Naive thymus-derived CD4-positive, alpha-beta T cell (primary cell): ENCODE measurements around the gene SNRPB. TPM values are rescaled to one million over a fixed set of nuclear protein-coding genes. Genes with fewer than 3 reads are reported as not detected.
"Not testable (repeated sequence)": the region's sequence is repeated elsewhere in the genome, so short reads cannot be mapped to it uniquely, and the experiment has no call there.

ENCODE experiments used
- ATAC-seq: fragments of 150-1000 bp; cut with Tn5 transposase; 2 replicates; pipeline ENCODE4 v1.10.0; 2021; ENCODE audit warnings: mild to moderate bottlenecking, moderate library complexity
- CTCF ChIA-PET: fragments of 350-600 bp; sonication (Branson Sonifier 250); formaldehyde crosslinking; loops from one replicate; lab custom pipeline; 2021; ENCODE audit warnings: antibody characterized with exemption; lab: Charles Lee
- POLR2A ChIA-PET: fragments of 350-600 bp; sonication (Branson Sonifier 250); formaldehyde crosslinking; loops from one replicate; lab custom pipeline; 2021; ENCODE audit warnings: antibody characterized with exemption, inconsistent platforms; lab: Charles Lee
- DNase-seq, 9 donors: peaks; one replicate each; pipeline versions ENCODE4 v3.0.0 to v3.0.0-alpha.2; 2020 to 2022; ENCODE audit warnings: mixed read lengths in 1 of 9
- H3K27ac ChIP-seq: one replicate; pipeline ENCODE4 v1.7.0; 2013; ENCODE audit warnings: mild to moderate bottlenecking, low read depth, low read length, moderate library complexity
- H3K27me3 ChIP-seq, 2 donors: one replicate each; pipeline ENCODE4 v1.7.0; 2013; ENCODE audit warnings: low read length in 2 of 2, mild to moderate bottlenecking in 2 of 2, moderate library complexity in 2 of 2; ENCODE audit not compliant: control insufficient read depth in 2 of 2, insufficient read depth in 2 of 2
- H3K36me3 ChIP-seq, 3 experiments: 1 replicate in 2 of 3; 2 replicates in 1 of 3; pipeline ENCODE4 v1.7.0; 2013; ENCODE audit warnings: low read length in 3 of 3, mild to moderate bottlenecking in 3 of 3, moderate library complexity in 1 of 3; ENCODE audit not compliant: insufficient read depth in 3 of 3, control insufficient read depth in 2 of 3
- H3K4me1 ChIP-seq, 2 donors: one replicate each; pipeline ENCODE4 v1.7.0; 2013; ENCODE audit warnings: low read length in 2 of 2, mild to moderate bottlenecking in 2 of 2, moderate library complexity in 1 of 2; ENCODE audit not compliant: control insufficient read depth in 2 of 2, insufficient read depth in 2 of 2
- H3K4me3 ChIP-seq: 2 replicates; pipeline ENCODE4 v1.7.0; 2013; ENCODE audit warnings: mild to moderate bottlenecking, low read length
- H3K9me3 ChIP-seq, 3 experiments: 1 replicate in 2 of 3; 2 replicates in 1 of 3; pipeline ENCODE4 v1.7.0; 2013; ENCODE audit warnings: low read length in 3 of 3; ENCODE audit not compliant: control insufficient read depth in 2 of 3
- H3K27ac Mint-ChIP-seq, 9 donors: one replicate each; pipeline ENCODE4 v1.8.0; 2020 to 2022; ENCODE audit warnings: mixed read lengths in 9 of 9, mild to moderate bottlenecking in 8 of 9, moderate library complexity in 5 of 9, inconsistent platforms in 2 of 9
- H3K27me3 Mint-ChIP-seq, 5 donors: one replicate each; pipeline ENCODE4 v1.8.0; 2021 to 2022; ENCODE audit warnings: mixed read lengths in 5 of 5, mild to moderate bottlenecking in 1 of 5
- H3K36me3 Mint-ChIP-seq, 5 donors: one replicate each; pipeline ENCODE4 v1.8.0; 2020 to 2022; ENCODE audit warnings: mixed read lengths in 5 of 5, mild to moderate bottlenecking in 3 of 5, inconsistent platforms in 1 of 5
- H3K4me1 Mint-ChIP-seq, 7 donors: one replicate each; pipeline ENCODE4 v1.8.0; 2020 to 2022; ENCODE audit warnings: mixed read lengths in 7 of 7, mild to moderate bottlenecking in 3 of 7, inconsistent platforms in 1 of 7
- H3K4me3 Mint-ChIP-seq, 10 donors: one replicate each; pipeline ENCODE4 v1.8.0; 2020 to 2022; ENCODE audit warnings: mild to moderate bottlenecking in 10 of 10, mixed read lengths in 10 of 10, moderate library complexity in 6 of 10, inconsistent platforms in 2 of 10
- H3K9me3 Mint-ChIP-seq, 11 donors: one replicate each; pipeline ENCODE4 v1.8.0; 2020 to 2022; ENCODE audit warnings: mixed read lengths in 11 of 11, mild to moderate bottlenecking in 4 of 11, inconsistent platforms in 1 of 11, moderate library complexity in 1 of 11
- intact Hi-C, 2 donors: fragments of 100-400 bp; cut with micrococcal nuclease; formaldehyde crosslinking; loops; one replicate each; pipeline ENCODE4 v1.15.1; 2023
- polyA plus RNA-seq, 2 donors: library from polyadenylated mRNA; unstranded; fragments of 300-500 nt; fragmentation: Illumina TruSeq; gene quantifications; one replicate each; pipeline ENCODE4 v1.2.3, GENCODE V29; 2021
- total RNA-seq, 6 experiments: library from RNA in 5 of 6; stranded (reverse) in 5 of 6; gene quantifications; 1 replicate in 5 of 6; 2 replicates in 1 of 6; pipeline ENCODE4 v1.2.3 and lab custom pipeline; 2021 to 2026

The SNRPB gene
- total and polyA plus RNA-seq, 7 experiments from 2014 or later = 83.5 to 323 (median 119) TPM

DNA sequence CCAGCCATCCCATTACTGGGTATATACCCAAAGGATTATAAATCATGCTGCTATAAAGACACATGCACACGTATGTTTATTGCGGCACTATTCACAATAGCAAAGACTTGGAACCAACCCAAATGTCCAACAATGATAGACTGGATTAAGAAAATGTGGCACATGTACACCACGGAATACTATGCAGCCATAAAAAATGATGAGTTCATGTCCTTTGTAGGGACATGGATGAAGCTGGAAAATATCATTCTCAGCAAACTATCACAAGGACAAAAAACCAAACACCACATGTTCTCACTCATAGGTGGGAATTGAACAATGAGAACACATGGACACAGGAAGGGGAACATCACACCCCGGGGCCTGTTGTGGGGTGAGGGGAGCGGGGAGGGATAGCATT, 35.8 kb upstream of the SNRPB start:
- H3K9me3 ChIP-seq, H3K27ac ChIP-seq, ATAC-seq, H3K36me3 ChIP-seq, H3K27ac Mint-ChIP-seq, H3K4me3 ChIP-seq, DNase-seq, H3K9me3 Mint-ChIP-seq, H3K27me3 ChIP-seq, intact Hi-C loops, H3K27me3 Mint-ChIP-seq, H3K4me3 Mint-ChIP-seq, H3K4me1 ChIP-seq: not testable (repeated sequence)
- ChIA-PET POLR2A (interaction anchor here (0.7 kb wide), 1 partner anchor 332 kb away, joined by 5 read pairs; no protein-coding TSS in a partner anchor), CTCF (interaction anchor here (8.7 kb wide), 1 partner anchor 16 kb away, joined by 51 read pairs; no protein-coding TSS in a partner anchor)
- peaks cover 15 to 38% (median 29%) of the 10 kb centered on the region in 7 donors for H3K4me1 Mint-ChIP-seq
- peaks cover 0 to 16% (median 7%) of the 10 kb centered on the region in 5 donors for H3K36me3 Mint-ChIP-seq

- H3K4me1 ChIP-seq, H3K4me3 ChIP-seq, H3K27me3 Mint-ChIP-seq, H3K27ac Mint-ChIP-seq, H3K27ac ChIP-seq, ATAC-seq, intact Hi-C loops, H3K9me3 Mint-ChIP-seq, DNase-seq, H3K9me3 ChIP-seq, H3K4me3 Mint-ChIP-seq, CTCF ChIA-PET, H3K27me3 ChIP-seq: not testable (repeated sequence)
- Mint-ChIP-seq H3K4me1 (peaks cover 15 to 41% (median 29%) of the 10 kb centered on the region in 7 donors), H3K36me3 (peaks cover 10 to 23% (median 15%) of the 10 kb centered on the region in 5 donors)
- H3K36me3 ChIP-seq = peaks cover 0 to 15% (median 6%) of the 10 kb centered on the region in 3 experiments
- POLR2A ChIA-PET = interaction anchor here (1.3 kb wide), 1 partner anchor 35 kb away, joined by 3 read pairs; no protein-coding TSS in a partner anchor
Measured at GRCh38 chr20:2504803-2505202, 34.2 kb upstream of the SNRPB start.

DNA sequence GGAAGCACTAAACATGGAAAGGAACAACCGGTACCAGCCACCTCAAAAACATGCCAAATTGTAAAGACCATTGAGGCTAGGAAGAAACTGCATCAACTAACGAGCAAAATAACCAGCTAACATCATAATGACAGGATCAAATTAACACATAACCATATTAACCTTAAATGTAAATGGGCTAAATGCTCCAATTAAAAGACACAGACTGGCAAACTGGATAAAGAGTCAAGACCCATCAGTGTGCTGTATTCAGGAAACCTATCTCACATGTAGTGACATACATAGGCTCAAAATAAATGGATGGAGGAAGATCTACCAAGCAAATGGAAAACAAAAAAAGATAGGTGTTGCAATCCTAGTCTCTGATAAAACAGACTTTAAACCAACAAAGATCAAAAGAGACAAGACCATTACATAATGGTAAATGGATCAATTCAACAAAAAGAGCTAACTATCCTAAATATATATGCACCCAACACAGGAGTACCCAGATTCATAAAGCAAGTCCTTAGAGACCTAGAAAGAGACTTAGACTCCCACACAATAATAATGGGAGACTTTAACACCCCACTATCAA, 32.3 kb upstream of the SNRPB start:
- ATAC-seq, H3K4me1 ChIP-seq, H3K9me3 Mint-ChIP-seq, intact Hi-C loops, H3K9me3 ChIP-seq, DNase-seq, H3K4me3 Mint-ChIP-seq, H3K27me3 Mint-ChIP-seq, CTCF ChIA-PET, H3K27ac ChIP-seq, H3K27ac Mint-ChIP-seq, H3K27me3 ChIP-seq, H3K4me3 ChIP-seq: not testable (repeated sequence)
- H3K36me3 Mint-ChIP-seq = peaks cover 14 to 26% (median 24%) of the 10 kb centered on the region in 5 donors
- POLR2A ChIA-PET = interaction anchor here (0.6 kb wide), 1 partner anchor 61 kb away, joined by 3 read pairs; no protein-coding TSS in a partner anchor
- H3K4me1 Mint-ChIP-seq = peaks cover 6 to 29% (median 15%) of the 10 kb centered on the region in 7 donors
- peaks cover 0 to 23% (median 6%) of the 10 kb centered on the region in 3 experiments for H3K36me3 ChIP-seq

DNA sequence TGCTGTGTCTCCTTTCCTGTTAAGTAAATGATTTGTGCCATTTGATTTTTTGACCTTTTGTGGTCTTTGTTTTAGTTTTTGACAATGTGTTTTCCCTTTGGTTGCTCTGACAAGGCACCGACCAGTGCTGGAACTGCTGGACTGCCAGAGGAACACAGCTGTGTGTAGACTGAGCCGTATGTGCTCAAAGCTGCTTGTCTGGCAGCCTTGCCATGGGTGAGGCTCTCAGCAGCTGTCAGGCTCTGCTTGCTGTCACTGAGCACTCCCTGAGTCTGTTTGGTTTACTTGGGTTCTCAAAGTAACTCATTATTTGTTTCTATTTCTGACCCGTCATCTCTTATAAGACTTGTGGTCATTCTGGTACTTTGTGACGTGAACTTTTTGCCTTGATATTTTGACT, 15.1 kb upstream of the SNRPB start:
- no peak for ATAC-seq
- H3K36me3 ChIP-seq = peaks cover 0 to 73% (median 0%) of the 10 kb centered on the region in 3 experiments
- no peaks in the 10 kb centered on the region for H3K27me3 Mint-ChIP-seq

DNA sequence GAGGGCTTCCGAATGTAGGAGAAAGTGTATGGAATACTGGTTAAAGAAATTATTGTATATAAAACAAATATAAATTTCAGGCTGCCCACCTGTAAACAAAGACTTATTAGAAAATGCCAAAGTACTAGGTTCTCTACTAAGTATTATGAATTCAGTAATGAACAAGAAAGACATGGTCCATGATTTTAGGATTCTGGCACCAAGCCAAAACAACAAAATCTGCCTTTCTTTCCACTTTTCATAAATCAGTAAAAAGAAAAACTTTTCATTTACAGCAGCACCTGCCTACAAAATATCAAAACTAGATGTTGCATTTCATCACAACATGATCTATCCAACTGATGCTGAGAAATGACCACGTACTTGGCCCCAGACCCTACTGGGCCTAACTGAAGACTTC, 14.5 kb upstream of the SNRPB start:
- H3K4me3 ChIP-seq = no peak overlapping the region
- intact Hi-C loops = no loop called here
- no peak for DNase-seq
- peaks cover 38 to 78% (median 58%) of the 10 kb centered on the region in 5 donors for H3K36me3 Mint-ChIP-seq
- peaks cover 0 to 9% (median 0%) of the 10 kb centered on the region in 3 experiments for H3K9me3 ChIP-seq
- ATAC-seq = no peak
- H3K27me3 Mint-ChIP-seq = no peaks in the 10 kb centered on the region
- ChIA-PET CTCF (no interaction called here), POLR2A (no interaction called here)
- H3K9me3 Mint-ChIP-seq = peaks cover 0 to 16% (median 6%) of the 10 kb centered on the region in 11 donors
- H3K4me1 Mint-ChIP-seq = peaks cover 0 to 5% (median 0%) of the 10 kb centered on the region in 7 donors
- no peak overlapping the region for H3K27ac Mint-ChIP-seq
- H3K4me3 Mint-ChIP-seq = no peak overlapping the region
- H3K36me3 ChIP-seq = peaks cover 0 to 71% (median 0%) of the 10 kb centered on the region in 3 experiments
- no peak overlapping the region for H3K27ac ChIP-seq
- H3K27me3 ChIP-seq = no peaks in the 10 kb centered on the region
- H3K4me1 ChIP-seq = no peaks in the 10 kb centered on the region

More for the DNA sequence above, 15.1 kb upstream of the SNRPB start:
- ChIA-PET CTCF (no interaction called here), POLR2A (no interaction called here)
- Mint-ChIP-seq H3K27ac (no peak overlapping the region), H3K4me1 (peaks cover 0 to 6% (median 0%) of the 10 kb centered on the region in 7 donors), H3K36me3 (peaks cover 33 to 75% (median 54%) of the 10 kb centered on the region in 5 donors), H3K9me3 (peaks cover 0 to 11% (median 5%) of the 10 kb centered on the region in 11 donors), H3K4me3 (no peak overlapping the region)
- H3K27ac ChIP-seq = no peak overlapping the region
- DNase-seq = no peak
- intact Hi-C loops = no loop called here
- no peak overlapping the region for H3K4me3 ChIP-seq
- H3K9me3 ChIP-seq = peaks cover 0 to 4% (median 0%) of the 10 kb centered on the region in 3 experiments
- H3K27me3 ChIP-seq = no peaks in the 10 kb centered on the region
- H3K4me1 ChIP-seq = no peaks in the 10 kb centered on the region

DNA sequence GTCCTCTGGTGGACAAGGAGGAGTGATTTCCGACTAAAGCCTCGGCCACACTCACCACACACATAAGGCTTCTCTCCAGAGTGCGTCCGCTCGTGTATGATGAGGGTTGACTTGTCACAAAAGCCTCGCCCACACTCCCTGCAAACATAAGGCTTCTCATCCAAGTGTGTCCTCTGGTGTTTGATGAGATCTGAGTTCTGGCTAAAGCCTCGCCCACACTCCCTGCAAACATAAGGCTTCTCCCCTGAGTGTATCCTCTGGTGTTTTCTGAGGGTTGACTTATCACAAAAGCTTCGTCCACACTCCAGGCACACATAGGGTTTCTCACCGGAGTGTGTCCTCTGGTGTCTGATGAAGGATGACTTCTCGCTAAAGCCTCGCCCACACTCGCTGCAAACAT, 12.9 kb upstream of the SNRPB start:
- intact Hi-C loops = no loop called here
- CTCF ChIA-PET = no interaction called here
- Mint-ChIP-seq H3K36me3 (peaks cover 40 to 74% (median 65%) of the 10 kb centered on the region in 5 donors), H3K27ac (no peak overlapping the region), H3K4me3 (no peak overlapping the region), H3K9me3 (peaks cover 0 to 16% (median 6%) of the 10 kb centered on the region in 11 donors), H3K4me1 (peaks cover 0 to 2% (median 0%) of the 10 kb centered on the region in 7 donors), H3K27me3 (no peaks in the 10 kb centered on the region)
- no peaks in the 10 kb centered on the region for H3K4me1 ChIP-seq
- no peak for DNase-seq
- no peak for ATAC-seq
- H3K27me3 ChIP-seq = no peaks in the 10 kb centered on the region
- POLR2A ChIA-PET = interaction anchor here (1.0 kb wide), 1 partner anchor 12 kb away, joined by 4 read pairs; no protein-coding TSS in a partner anchor
- H3K36me3 ChIP-seq = peaks cover 0 to 61% (median 0%) of the 10 kb centered on the region in 3 experiments
- H3K9me3 ChIP-seq = peaks cover 0 to 9% (median 0%) of the 10 kb centered on the region in 3 experiments
- H3K27ac ChIP-seq = no peak overlapping the region
- H3K4me3 ChIP-seq = no peak overlapping the region
